ENCODE measurements around the gene AUTS2. TPM values are rescaled to one million over a fixed set of nuclear protein-coding genes. Genes with fewer than 3 reads are reported as not detected.

AUTS2 gene
- total and polyA plus RNA-seq, 10 of the 15 experiments (the other 5 are each of a cell fraction or from before 2014, with no cell fraction given), result 6.4 to 55.6 (median 21.6) TPM

DNA sequence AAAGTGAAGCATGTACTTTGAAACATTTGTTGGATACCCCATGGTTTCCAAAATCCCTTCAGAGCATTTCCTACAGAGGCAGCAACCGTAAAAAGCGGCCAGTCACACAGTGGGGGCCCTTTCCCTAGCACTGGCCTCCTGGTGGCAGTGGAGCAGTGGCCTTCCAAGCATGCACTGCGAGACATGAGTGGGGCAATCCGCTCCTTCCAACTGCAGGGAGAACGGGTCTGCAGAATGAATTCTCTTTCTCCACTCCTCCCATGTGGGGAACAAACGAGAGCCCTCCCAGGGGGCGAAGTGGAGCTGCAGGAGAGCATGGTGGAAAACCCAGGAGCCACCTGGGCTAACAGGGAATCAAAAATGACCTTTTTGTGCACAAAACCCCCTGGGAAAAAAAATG is 990.7 kb downstream of the AUTS2 start:
- TF ChIP-seq, protein P1, sequence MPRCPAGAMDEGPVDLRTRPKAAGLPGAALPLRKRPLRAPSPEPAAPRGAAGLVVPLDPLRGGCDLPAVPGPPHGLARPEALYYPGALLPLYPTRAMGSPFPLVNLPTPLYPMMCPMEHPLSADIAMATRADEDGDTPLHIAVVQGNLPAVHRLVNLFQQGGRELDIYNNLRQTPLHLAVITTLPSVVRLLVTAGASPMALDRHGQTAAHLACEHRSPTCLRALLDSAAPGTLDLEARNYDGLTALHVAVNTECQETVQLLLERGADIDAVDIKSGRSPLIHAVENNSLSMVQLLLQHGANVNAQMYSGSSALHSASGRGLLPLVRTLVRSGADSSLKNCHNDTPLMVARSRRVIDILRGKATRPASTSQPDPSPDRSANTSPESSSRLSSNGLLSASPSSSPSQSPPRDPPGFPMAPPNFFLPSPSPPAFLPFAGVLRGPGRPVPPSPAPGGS (IDR thresholded peaks at IDR 0.05; ENCODE audit: borderline replicate concordance, insufficient read depth, low read depth, low read length, poor library complexity, severe bottlenecking), result no peak
- TF ChIP-seq HDAC6 (IDR thresholded peaks at IDR 0.05; ENCODE audit: unreplicated experiment), result no peak
- no peaks in the 10 kb centered on the region for H3K9me3 ChIP-seq (replicated peaks; ENCODE audit: control insufficient read depth, insufficient read depth, low read length)
- no peak overlapping the region for H3K27ac ChIP-seq (ENCODE audit: control insufficient read depth, insufficient read depth)
- DNase-seq (ENCODE audit: low read depth, low spot score) (no peak), ATAC-seq (no peak), FAIRE-seq (no peak)
- H3K4me1 ChIP-seq (ENCODE audit: control insufficient read depth, insufficient read depth, low read length), result peaks cover 14% of the 10 kb centered on the region
- H3K4me2 ChIP-seq (ENCODE audit: control insufficient read depth, insufficient read depth), result no peak overlapping the region
- H3K9ac ChIP-seq (ENCODE audit: control insufficient read depth, insufficient read depth, low read length), result no peak overlapping the region
- H4K20me1 ChIP-seq (ENCODE audit: control insufficient read depth, insufficient read depth), result no peaks in the 10 kb centered on the region
- intact Hi-C loops (cut with micrococcal nuclease; ENCODE audit: unreplicated experiment) (no loop called here), in situ Hi-C loops (cut with MboI) (no loop called here)
- WGBS (ENCODE audit: insufficient coverage, insufficient replicate concordance, low lambda C conversion rate, missing lambda C conversion rate), result 50% methylated on average over 7 of the region's 7 CpGs
- ChIA-PET POLR2A (no interaction called here), CTCF (no interaction called here), RAD21 (ENCODE audit: unreplicated experiment) (no interaction called here), SMC1A (ENCODE audit: uncharacterized antibody, unreplicated experiment) (interaction anchor here (0.9 kb wide), 1 partner anchor 16 kb away, joined by 3 read pairs; no protein-coding TSS in a partner anchor)
- H3K36me3 ChIP-seq (ENCODE audit: control insufficient read depth in 2 of 2, insufficient read depth in 2 of 2, low read length in 1 of 2), result no peaks in the 10 kb centered on the region
- H3K4me3 ChIP-seq, result no peak overlapping the region
- H2AFZ ChIP-seq (ENCODE audit: control insufficient read depth, low read depth, low read length), result no peak overlapping the region
- no TSS peak for BruUV-seq (replicated peaks)
- H3K27me3 ChIP-seq (replicated peaks in 1 of 2; ENCODE audit: control insufficient read depth in 2 of 2, insufficient read depth in 2 of 2, low read length in 1 of 2), result no peaks in the 10 kb centered on the region
- H3K79me2 ChIP-seq (ENCODE audit: control insufficient read depth, insufficient read depth, low read length), result no peaks in the 10 kb centered on the region

DNA sequence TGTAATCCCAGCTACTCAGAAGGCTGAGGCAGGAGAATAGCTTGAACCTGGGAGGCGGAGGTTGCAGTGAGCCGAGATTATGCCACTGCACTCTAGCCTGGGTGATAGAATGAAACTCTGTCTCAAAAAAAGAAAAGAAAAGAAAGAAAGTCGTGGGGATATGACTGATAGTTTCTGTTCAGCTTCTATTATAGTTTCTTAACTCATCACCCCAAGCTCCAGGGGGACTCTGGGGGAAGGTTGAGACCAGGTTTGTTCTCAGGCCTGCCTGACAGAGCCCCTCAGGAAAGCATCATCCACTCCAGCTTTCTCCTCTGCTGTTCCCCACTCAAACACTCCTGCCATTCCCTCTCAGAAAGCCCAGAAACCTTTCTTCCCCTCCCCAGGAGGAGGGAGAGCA is 991.3 kb downstream of the AUTS2 start:
- Histone ChIP-seq H3K4me1 (ENCODE audit: control insufficient read depth, insufficient read depth, low read length) (peaks cover 14% of the 10 kb centered on the region), H3K79me2 (ENCODE audit: control insufficient read depth, insufficient read depth, low read length) (no peaks in the 10 kb centered on the region), H3K27me3 (replicated peaks in 1 of 2; ENCODE audit: control insufficient read depth in 2 of 2, insufficient read depth in 2 of 2, low read length in 1 of 2) (no peaks in the 10 kb centered on the region), H3K36me3 (ENCODE audit: control insufficient read depth in 2 of 2, insufficient read depth in 2 of 2, low read length in 1 of 2) (no peaks in the 10 kb centered on the region), H3K9me3 (replicated peaks; ENCODE audit: control insufficient read depth, insufficient read depth, low read length) (no peaks in the 10 kb centered on the region), H4K20me1 (ENCODE audit: control insufficient read depth, insufficient read depth) (no peaks in the 10 kb centered on the region), H3K4me2 (ENCODE audit: control insufficient read depth, insufficient read depth) (peak overlapping the region; percentile 60), H3K4me3 (no peak overlapping the region), H3K9ac (ENCODE audit: control insufficient read depth, insufficient read depth, low read length) (no peak overlapping the region; the same call in 1 of the 2 replicates), H3K27ac (ENCODE audit: control insufficient read depth, insufficient read depth) (peak overlapping the region; percentile 37), H2AFZ (ENCODE audit: control insufficient read depth, low read depth, low read length) (peak overlapping the region; percentile 51; the same call in 1 of the 2 replicates)
- WGBS (ENCODE audit: insufficient coverage, insufficient replicate concordance, low lambda C conversion rate, missing lambda C conversion rate), result 7% methylated on average over 3 of the region's 3 CpGs
- no TSS peak for BruUV-seq (replicated peaks)
- POLR2A ChIA-PET, result no interaction called here
- no peak for TF ChIP-seq BRCA1 (IDR thresholded peaks at IDR 0.05; ENCODE audit: low read depth, low read length)
- no peak for TF ChIP-seq FOS (IDR thresholded peaks at IDR 0.05; ENCODE audit: borderline replicate concordance, extremely low read depth, insufficient read length)
- no peak for TF ChIP-seq HDAC6 (IDR thresholded peaks at IDR 0.05; ENCODE audit: unreplicated experiment)
- no peak for TF ChIP-seq SMARCA5 (IDR thresholded peaks at IDR 0.05)
- intact Hi-C loops (cut with micrococcal nuclease; ENCODE audit: unreplicated experiment) (no loop called here), in situ Hi-C loops (cut with MboI) (no loop called here)
- CTCF ChIA-PET, result no interaction called here
- RAD21 ChIA-PET (ENCODE audit: unreplicated experiment), result no interaction called here
- FAIRE-seq (no peak), DNase-seq (ENCODE audit: low read depth, low spot score) (no peak), ATAC-seq (peak; percentile 70)
- SMC1A ChIA-PET (ENCODE audit: uncharacterized antibody, unreplicated experiment), result interaction anchor here (0.9 to 1.0 kb wide), 2 partner anchors 15 to 45 kb away, joined by 3 read pairs; no protein-coding TSS in a partner anchor

All from GM12878 (cell line).